ENCODE measurements around the gene AMDHD2. TPM values are rescaled to one million over a fixed set of nuclear protein-coding genes. Genes with fewer than 3 reads are reported as not detected.

AMDHD2 gene, protein sequence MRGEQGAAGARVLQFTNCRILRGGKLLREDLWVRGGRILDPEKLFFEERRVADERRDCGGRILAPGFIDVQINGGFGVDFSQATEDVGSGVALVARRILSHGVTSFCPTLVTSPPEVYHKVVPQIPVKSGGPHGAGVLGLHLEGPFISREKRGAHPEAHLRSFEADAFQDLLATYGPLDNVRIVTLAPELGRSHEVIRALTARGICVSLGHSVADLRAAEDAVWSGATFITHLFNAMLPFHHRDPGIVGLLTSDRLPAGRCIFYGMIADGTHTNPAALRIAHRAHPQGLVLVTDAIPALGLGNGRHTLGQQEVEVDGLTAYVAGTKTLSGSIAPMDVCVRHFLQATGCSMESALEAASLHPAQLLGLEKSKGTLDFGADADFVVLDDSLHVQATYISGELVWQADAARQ
- total RNA-seq = 10 to 100 TPM; 15.3 to 18.6 TPM

DNA sequence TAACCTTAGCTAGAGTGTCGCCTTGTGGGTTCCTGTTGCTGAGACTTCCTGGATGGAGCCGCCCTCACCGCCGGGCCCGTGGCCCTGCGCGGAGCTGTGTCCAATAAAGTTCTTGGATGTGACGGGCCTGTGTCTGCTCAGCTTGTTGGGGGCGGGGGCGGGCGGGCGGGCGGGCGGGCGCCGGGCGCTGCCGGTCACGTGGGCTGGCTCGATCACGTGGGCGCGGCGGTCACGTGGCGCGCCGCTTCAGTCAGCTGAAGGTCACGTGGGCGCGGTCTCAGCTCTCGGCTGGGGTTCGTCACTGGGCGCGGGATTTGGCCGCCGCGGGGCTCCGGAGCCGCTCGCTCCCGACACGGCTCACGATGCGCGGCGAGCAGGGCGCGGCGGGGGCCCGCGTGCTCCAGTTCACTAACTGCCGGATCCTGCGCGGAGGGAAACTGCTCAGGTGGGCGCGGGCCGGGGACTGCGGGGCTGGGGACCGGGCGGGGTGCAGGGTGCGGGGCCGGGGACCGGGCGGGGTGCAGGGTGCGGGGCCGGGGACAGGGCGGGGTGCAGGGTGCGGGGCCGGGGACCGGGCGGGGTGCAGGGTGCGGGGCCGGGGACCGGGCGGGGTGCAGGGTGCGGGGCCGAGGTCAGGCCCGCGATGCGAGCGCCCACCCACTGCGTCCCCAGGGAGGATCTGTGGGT lies at the start of gene AMDHD2:
Gene AMDHD2, plus strand, starts transcription at position 275 of the 687 bp plus-strand sequence. Its CDS starts 88 bp downstream, at position 363.
- peaks cover 9% of the 10 kb centered on the region for H3K36me3 Mint-ChIP-seq (ENCODE audit: low read depth)
- H3K27me3 Mint-ChIP-seq (ENCODE audit: low read depth) = no peaks in the 10 kb centered on the region
- H3K27ac Mint-ChIP-seq = peak within 1 kb of the TSS; percentile 77
- peak; percentile 92 for DNase-seq
- peak within 1 kb of the TSS; percentile 82 for H3K4me3 Mint-ChIP-seq
- no peaks in the 10 kb centered on the region for H3K9me3 Mint-ChIP-seq
- CTCF ChIA-PET = interaction anchor here (1.2 kb wide), 1 partner anchor 11 kb away, joined by 4 read pairs; the partner anchor contains the start of gene CEMP1
- intact Hi-C loops (cut with micrococcal nuclease) = loop anchor here (1.0 to 5.0 kb wide), 2 partner anchors 12 to 982 kb away; partner anchors contain the start of gene CLUAP1
- H3K4me1 Mint-ChIP-seq (ENCODE audit: low read depth) = peaks cover 51% of the 10 kb centered on the region

DNA sequence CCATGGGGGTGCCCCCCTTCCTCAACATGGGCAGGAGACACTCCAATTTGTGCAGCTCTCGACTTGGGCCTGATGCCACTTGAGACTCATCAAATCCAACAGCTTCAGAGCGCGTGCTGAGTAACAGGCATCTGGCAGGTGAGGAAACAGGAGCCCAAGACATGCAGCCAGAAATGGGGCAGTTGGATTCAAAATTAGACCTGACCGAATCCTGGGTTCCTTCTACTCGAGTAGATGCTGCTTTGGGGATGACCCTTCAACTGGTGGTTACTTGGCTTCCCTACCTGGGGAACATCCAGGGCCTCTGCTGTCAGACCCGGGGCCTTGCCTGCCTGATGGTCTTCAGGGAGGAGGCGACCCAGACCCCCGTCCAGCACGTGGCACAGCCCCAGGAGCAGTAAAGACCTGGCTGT lies 49.6 kb upstream of the AMDHD2 start:
- CTCF ChIA-PET = interaction anchor here (0.8 kb wide), 1 partner anchor 31 kb away, joined by 4 read pairs; no protein-coding TSS in a partner anchor
- H3K27me3 Mint-ChIP-seq (ENCODE audit: low read depth) = peaks cover 39% of the 10 kb centered on the region
- no peaks in the 10 kb centered on the region for H3K36me3 Mint-ChIP-seq (ENCODE audit: low read depth)
- H3K4me1 Mint-ChIP-seq (ENCODE audit: low read depth) = peaks cover 16% of the 10 kb centered on the region
- H3K9me3 Mint-ChIP-seq = no peaks in the 10 kb centered on the region
- H3K4me3 Mint-ChIP-seq = no peak overlapping the region
- no peak overlapping the region for H3K27ac Mint-ChIP-seq
- no peak for DNase-seq
- intact Hi-C loops (cut with micrococcal nuclease) = loop anchor here (5.0 kb wide), 1 partner anchor 43 kb away; the partner anchor contains the start of gene CCNF

DNA sequence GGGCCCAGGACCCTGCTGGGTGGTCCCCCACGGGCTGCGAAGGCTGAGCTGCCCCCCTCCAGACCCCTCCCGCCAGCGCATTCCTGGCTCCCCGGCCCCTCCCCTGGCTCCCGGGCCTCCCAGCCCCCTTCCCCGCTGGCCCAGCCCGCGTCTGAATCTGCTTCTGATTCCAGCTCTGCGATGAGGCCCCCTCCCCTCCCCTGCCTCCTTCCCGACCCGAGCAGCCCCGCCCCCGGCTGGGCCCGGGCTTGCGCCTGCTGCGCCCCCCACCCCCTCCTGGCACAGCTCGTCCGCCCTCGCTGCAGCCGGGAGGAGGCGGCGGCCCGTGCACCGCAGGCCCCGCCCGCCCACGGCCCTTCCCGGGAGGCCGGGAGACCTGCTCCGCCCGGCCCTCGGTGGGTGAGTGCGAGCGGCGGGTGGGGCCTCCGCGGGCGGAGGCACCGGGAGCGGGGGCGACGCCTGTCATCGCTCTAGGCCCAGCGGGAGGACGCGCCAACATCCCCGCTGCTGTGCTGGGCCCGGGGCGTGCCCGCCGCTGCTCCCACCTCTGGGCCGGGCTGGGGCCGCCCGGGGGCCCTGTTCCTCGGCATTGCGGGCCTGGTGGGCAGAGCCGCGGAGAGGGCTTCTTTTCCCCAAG lies 49.0 kb upstream of the AMDHD2 start, which contains the start of gene NTN3:
Gene NTN3, plus strand, starts transcription at position 282 of the 637 bp plus-strand sequence. CDS start 405 bp downstream, outside the sequence.
- no peak within 1 kb of the TSS for H3K27ac Mint-ChIP-seq
- peaks cover 39% of the 10 kb centered on the region for H3K27me3 Mint-ChIP-seq (ENCODE audit: low read depth)
- no peaks in the 10 kb centered on the region for H3K9me3 Mint-ChIP-seq
- intact Hi-C loops (cut with micrococcal nuclease) = loop anchor here (5.0 kb wide), 1 partner anchor 44 kb away; the partner anchor contains the start of gene CCNF
- no peak within 1 kb of the TSS for H3K4me3 Mint-ChIP-seq
- peaks cover 20% of the 10 kb centered on the region for H3K4me1 Mint-ChIP-seq (ENCODE audit: low read depth)
- no peak for DNase-seq
- CTCF ChIA-PET = no interaction called here
- no peaks in the 10 kb centered on the region for H3K36me3 Mint-ChIP-seq (ENCODE audit: low read depth)

DNA sequence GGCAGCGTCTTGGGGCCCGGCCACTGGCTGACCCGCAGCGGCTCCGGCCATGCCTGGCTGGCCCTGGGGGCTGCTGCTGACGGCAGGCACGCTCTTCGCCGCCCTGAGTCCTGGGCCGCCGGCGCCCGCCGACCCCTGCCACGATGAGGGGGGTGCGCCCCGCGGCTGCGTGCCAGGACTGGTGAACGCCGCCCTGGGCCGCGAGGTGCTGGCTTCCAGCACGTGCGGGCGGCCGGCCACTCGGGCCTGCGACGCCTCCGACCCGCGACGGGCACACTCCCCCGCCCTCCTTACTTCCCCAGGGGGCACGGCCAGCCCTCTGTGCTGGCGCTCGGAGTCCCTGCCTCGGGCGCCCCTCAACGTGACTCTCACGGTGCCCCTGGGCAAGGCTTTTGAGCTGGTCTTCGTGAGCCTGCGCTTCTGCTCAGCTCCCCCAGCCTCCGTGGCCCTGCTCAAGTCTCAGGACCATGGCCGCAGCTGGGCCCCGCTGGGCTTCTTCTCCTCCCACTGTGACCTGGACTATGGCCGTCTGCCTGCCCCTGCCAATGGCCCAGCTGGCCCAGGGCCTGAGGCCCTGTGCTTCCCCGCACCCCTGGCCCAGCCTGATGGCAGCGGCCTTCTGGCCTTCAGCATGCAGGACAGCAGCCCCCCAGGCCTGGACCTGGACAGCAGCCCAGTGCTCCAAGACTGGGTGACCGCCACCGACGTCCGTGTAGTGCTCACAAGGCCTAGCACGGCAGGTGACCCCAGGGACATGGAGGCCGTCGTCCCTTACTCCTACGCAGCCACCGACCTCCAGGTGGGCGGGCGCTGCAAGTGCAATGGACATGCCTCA lies 48.3 kb upstream of the AMDHD2 start:
- Mint-ChIP-seq H3K4me1 (ENCODE audit: low read depth) (peaks cover 23% of the 10 kb centered on the region), H3K27me3 (ENCODE audit: low read depth) (peaks cover 37% of the 10 kb centered on the region), H3K9me3 (no peaks in the 10 kb centered on the region), H3K4me3 (no peak overlapping the region), H3K27ac (no peak overlapping the region), H3K36me3 (ENCODE audit: low read depth) (no peaks in the 10 kb centered on the region)
- intact Hi-C loops (cut with micrococcal nuclease) = loop anchor here (5.0 kb wide), 1 partner anchor 45 kb away; the partner anchor contains the start of gene CCNF
- CTCF ChIA-PET = no interaction called here
- no peak for DNase-seq

DNA sequence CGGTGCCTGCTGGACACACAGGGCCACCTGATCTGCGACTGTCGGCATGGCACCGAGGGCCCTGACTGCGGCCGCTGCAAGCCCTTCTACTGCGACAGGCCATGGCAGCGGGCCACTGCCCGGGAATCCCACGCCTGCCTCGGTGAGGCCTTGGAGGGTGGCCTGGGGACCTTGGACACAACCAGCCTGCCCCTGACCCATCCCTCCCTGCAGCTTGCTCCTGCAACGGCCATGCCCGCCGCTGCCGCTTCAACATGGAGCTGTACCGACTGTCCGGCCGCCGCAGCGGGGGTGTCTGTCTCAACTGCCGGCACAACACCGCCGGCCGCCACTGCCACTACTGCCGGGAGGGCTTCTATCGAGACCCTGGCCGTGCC lies 47.7 kb upstream of the AMDHD2 start:
- peaks cover 21% of the 10 kb centered on the region for H3K4me1 Mint-ChIP-seq (ENCODE audit: low read depth)
- H3K4me3 Mint-ChIP-seq = peak overlapping the region; percentile 67

DNA sequence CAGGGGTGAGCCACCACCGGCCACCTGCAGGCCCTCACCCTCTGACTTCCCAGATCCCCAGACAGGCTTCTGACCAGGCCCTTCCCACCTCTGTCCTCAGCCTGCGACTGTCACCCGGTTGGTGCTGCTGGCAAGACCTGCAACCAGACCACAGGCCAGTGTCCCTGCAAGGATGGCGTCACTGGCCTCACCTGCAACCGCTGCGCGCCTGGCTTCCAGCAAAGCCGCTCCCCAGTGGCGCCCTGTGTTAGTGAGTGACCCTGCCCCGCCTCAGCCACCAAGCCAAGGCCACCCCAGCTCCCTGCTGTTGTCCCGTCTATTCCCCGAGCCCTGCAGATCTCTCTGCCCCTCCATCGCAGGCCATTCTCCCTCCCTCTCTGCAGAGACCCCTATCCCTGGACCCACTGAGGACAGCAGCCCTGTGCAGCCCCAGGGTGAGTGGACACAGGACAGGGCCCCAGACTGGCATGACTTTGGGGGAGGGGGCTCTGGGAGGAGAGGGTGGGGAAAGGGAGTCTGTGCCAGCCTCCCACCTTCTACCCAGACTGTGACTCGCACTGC lies 47.2 kb upstream of the AMDHD2 start:
- Mint-ChIP-seq H3K9me3 (no peaks in the 10 kb centered on the region), H3K36me3 (ENCODE audit: low read depth) (no peaks in the 10 kb centered on the region), H3K4me1 (ENCODE audit: low read depth) (peaks cover 21% of the 10 kb centered on the region), H3K4me3 (peak overlapping the region; percentile 67), H3K27ac (no peak overlapping the region), H3K27me3 (ENCODE audit: low read depth) (peaks cover 33% of the 10 kb centered on the region)
- CTCF ChIA-PET = no interaction called here
- intact Hi-C loops (cut with micrococcal nuclease) = loop anchor here (5.0 kb wide), 1 partner anchor 46 kb away; the partner anchor contains the start of gene CCNF
- no peak for DNase-seq

More for the DNA sequence above, 47.7 kb upstream of the AMDHD2 start:
- H3K27me3 Mint-ChIP-seq (ENCODE audit: low read depth) = peaks cover 33% of the 10 kb centered on the region
- no peaks in the 10 kb centered on the region for H3K36me3 Mint-ChIP-seq (ENCODE audit: low read depth)
- intact Hi-C loops (cut with micrococcal nuclease) = loop anchor here (5.0 kb wide), 1 partner anchor 45 kb away; the partner anchor contains the start of gene CCNF
- CTCF ChIA-PET = no interaction called here
- no peak for DNase-seq
- no peaks in the 10 kb centered on the region for H3K9me3 Mint-ChIP-seq
- no peak overlapping the region for H3K27ac Mint-ChIP-seq

DNA sequence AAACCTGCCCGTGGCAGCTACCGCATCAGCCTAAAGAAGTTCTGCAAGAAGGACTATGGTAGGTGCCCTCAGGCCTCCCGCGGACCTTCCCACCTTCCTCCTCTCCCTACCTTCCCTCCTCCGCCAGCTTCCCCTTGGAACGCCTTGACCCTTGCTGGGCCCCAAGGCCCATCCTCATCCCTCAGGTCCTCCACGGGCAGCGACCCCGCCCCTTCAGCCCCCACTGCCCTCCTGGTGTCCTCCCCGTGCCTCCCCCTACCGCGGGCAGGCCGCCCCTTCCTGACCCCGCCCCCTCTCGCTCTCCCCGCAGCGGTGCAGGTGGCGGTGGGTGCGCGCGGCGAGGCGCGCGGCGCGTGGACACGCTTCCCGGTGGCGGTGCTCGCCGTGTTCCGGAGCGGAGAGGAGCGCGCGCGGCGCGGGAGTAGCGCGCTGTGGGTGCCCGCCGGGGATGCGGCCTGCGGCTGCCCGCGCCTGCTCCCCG lies 46.7 kb upstream of the AMDHD2 start:
- Mint-ChIP-seq H3K9me3 (no peaks in the 10 kb centered on the region), H3K4me1 (ENCODE audit: low read depth) (peaks cover 21% of the 10 kb centered on the region), H3K36me3 (ENCODE audit: low read depth) (no peaks in the 10 kb centered on the region), H3K4me3 (peak overlapping the region; percentile 67), H3K27me3 (ENCODE audit: low read depth) (peaks cover 29% of the 10 kb centered on the region), H3K27ac (no peak overlapping the region)
- no peak for DNase-seq
- CTCF ChIA-PET = interaction anchor here (0.6 kb wide), 1 partner anchor 38 kb away, joined by 3 read pairs; no protein-coding TSS in a partner anchor
- intact Hi-C loops (cut with micrococcal nuclease) = loop anchor here (5.0 kb wide), 1 partner anchor 46 kb away; the partner anchor contains the start of gene CCNF

DNA sequence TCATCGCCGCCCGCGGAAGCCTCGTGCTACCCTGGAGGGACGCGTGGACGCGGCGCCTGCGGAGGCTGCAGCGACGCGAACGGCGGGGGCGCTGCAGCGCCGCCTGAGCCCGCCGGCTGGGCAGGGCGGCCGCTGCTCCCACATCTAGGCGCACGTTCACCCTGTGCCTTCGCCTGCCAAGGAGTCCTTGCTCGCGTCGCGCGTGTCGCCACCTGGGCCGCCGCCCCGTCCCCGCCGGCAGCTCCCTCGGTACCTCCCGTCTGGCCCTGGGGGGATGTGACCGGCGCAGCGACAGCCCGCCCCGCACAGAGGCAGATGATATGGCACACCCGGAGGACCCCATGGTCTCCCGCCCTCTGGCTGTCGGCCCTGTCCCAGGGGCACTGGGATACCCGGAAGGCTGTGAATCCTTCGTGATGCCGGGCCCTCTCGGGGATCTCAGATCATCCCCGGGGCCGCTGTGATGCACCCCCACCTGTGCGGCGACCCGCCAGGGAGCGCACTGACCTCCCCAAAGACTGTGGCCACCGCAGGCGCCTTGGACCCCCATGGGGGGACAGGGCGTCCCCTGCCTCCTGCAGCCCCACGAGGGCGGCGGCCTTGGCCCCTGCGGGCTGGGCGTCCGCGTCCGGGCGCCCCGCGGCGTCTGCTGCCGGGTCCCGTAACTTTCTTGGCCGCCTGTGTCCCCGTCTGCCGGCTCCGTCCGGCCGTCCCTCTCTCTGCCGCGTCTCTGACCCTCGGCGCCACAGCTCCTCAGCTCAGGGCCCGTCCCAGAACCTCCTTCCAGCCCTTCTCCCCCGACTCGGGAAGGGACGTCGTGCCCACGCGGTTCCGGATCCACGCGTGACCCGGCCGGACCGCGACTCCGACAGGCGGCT lies 45.9 kb upstream of the AMDHD2 start:
- H3K27ac Mint-ChIP-seq = no peak overlapping the region
- peak overlapping the region; percentile 77 for H3K4me3 Mint-ChIP-seq
- H3K27me3 Mint-ChIP-seq (ENCODE audit: low read depth) = peaks cover 24% of the 10 kb centered on the region
- DNase-seq = peak; percentile 60
- intact Hi-C loops (cut with micrococcal nuclease) = loop anchor here (1.0 to 5.0 kb wide), 3 partner anchors 13 to 47 kb away; partner anchors contain the start of genes CCNF and TEDC2
- CTCF ChIA-PET = interaction anchor here (0.6 kb wide), 1 partner anchor 39 kb away, joined by 3 read pairs; no protein-coding TSS in a partner anchor
- no peaks in the 10 kb centered on the region for H3K36me3 Mint-ChIP-seq (ENCODE audit: low read depth)
- H3K9me3 Mint-ChIP-seq = no peaks in the 10 kb centered on the region
- peaks cover 21% of the 10 kb centered on the region for H3K4me1 Mint-ChIP-seq (ENCODE audit: low read depth)

DNA sequence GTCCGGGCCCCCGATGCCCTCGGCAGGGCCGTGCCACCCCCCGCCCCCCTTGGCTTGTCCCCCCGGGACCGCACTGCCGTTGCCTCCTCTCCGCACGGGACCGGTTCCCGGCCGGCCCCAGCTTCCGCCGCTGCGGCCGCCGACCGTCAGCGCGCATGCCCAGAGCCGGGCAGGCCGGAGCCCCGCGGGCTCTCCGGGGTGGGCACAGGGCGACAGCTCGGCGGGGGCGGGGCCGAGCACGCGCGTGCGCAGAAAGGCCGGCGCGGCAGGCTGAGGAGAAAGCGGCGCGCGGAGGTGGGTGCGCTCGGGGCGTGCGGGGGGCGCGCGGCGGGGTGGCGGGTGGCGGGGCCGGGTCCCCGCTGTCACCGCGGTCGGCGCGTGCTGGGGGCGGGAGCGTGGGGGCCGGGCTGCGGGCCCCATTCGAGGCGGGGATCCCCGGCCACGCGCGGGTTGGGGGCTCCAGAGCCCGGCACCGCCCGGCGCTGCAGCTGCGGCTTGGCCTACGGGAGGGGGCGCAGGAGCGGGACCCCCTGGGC lies 45.2 kb upstream of the AMDHD2 start, which contains the start of gene TBC1D24:
Gene TBC1D24, plus strand, starts transcription at position 251 of the 536 bp plus-strand sequence. CDS start 21,022 bp downstream, outside the sequence.
- H3K27ac Mint-ChIP-seq = no peak within 1 kb of the TSS
- peaks cover 19% of the 10 kb centered on the region for H3K27me3 Mint-ChIP-seq (ENCODE audit: low read depth)
- CTCF ChIA-PET = interaction anchor here (0.7 kb wide), 1 partner anchor 11 kb away, joined by 3 read pairs; no protein-coding TSS in a partner anchor

More for the DNA sequence above, 45.2 kb upstream of the AMDHD2 start, which contains the start of gene TBC1D24:
- DNase-seq = peak; percentile 77
- no peaks in the 10 kb centered on the region for H3K36me3 Mint-ChIP-seq (ENCODE audit: low read depth)
- H3K4me1 Mint-ChIP-seq (ENCODE audit: low read depth) = peaks cover 18% of the 10 kb centered on the region
- H3K4me3 Mint-ChIP-seq = peak within 1 kb of the TSS; percentile 77
- intact Hi-C loops (cut with micrococcal nuclease) = loop anchor here (1.0 to 5.0 kb wide), 3 partner anchors 12 to 48 kb away; partner anchors contain the start of genes CCNF and TEDC2
- no peaks in the 10 kb centered on the region for H3K9me3 Mint-ChIP-seq

Measured in activated naive CD4-positive, alpha-beta T cell treated with anti-CD3 and anti-CD28 coated beads for 36 hours (primary cell).